Hepatocyte (in vitro differentiated cells): Measurements from ENCODE around the gene PSMD11.

Experiments used
- EZH2phosphoT487 ChIP-seq: fragments of 200-600 bp; sonication (generic); IDR thresholded peaks from one replicate; pipeline ENCODE4 v1.6.1; 2018; ENCODE audit warnings: antibody characterized with exemption, mild to moderate bottlenecking, low read depth, moderate library complexity; ENCODE audit not compliant: unreplicated experiment, severe bottlenecking
- TF ChIP-seq, protein P1 (sequence below): fragments of 200-600 bp; sonication (generic); IDR thresholded peaks from 2 replicates; pipeline ENCODE4 v1.5.1; 2016; ENCODE audit warnings: antibody characterized with exemption, mild to moderate bottlenecking; ENCODE audit not compliant: poor library complexity

DNA sequence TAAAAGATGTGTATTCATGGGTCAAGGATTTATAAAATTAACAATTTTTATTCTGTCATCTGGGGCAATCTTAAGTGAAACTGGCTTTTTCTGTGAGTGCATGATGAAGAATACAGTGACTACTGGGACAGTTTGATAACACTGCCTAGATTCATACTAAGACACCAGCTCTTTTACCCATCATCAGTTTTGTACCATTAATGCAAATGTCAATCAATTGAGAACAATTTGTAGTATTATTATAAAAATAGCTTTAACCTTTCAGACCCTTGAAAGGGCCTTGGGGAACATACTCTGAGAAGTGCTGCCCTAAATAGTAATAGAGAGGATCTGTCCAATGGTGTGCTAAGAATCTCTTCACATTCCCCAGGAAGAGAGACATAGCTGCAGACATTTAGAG, 45.4 kb upstream of the PSMD11 start:
- TF ChIP-seq, protein P1, sequence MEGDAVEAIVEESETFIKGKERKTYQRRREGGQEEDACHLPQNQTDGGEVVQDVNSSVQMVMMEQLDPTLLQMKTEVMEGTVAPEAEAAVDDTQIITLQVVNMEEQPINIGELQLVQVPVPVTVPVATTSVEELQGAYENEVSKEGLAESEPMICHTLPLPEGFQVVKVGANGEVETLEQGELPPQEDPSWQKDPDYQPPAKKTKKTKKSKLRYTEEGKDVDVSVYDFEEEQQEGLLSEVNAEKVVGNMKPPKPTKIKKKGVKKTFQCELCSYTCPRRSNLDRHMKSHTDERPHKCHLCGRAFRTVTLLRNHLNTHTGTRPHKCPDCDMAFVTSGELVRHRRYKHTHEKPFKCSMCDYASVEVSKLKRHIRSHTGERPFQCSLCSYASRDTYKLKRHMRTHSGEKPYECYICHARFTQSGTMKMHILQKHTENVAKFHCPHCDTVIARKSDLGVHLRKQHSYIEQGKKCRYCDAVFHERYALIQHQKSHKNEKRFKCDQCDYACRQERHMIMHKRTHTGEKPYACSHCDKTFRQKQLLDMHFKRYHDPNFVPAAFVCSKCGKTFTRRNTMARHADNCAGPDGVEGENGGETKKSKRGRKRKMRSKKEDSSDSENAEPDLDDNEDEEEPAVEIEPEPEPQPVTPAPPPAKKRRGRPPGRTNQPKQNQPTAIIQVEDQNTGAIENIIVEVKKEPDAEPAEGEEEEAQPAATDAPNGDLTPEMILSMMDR: no peak
- no peak for TF ChIP-seq EZH2phosphoT487
